ENCODE data around the gene HERC6. TPM values are rescaled to one million over a fixed set of nuclear protein-coding genes. Genes with fewer than 3 reads are reported as not detected.
A peak's percentile ranks its signal among the peaks of the same experiment; 100 is the strongest.
"Not testable (repeated sequence)": the region's sequence is repeated elsewhere in the genome, so short reads cannot be mapped to it uniquely, and the experiment has no call there.

Gene HERC6
- polyA plus RNA-seq: 10 to 100 TPM in 2 of 3 donors, 1 to 10 TPM in 1; 5.8 to 14.8 (median 13.8) TPM

DNA sequence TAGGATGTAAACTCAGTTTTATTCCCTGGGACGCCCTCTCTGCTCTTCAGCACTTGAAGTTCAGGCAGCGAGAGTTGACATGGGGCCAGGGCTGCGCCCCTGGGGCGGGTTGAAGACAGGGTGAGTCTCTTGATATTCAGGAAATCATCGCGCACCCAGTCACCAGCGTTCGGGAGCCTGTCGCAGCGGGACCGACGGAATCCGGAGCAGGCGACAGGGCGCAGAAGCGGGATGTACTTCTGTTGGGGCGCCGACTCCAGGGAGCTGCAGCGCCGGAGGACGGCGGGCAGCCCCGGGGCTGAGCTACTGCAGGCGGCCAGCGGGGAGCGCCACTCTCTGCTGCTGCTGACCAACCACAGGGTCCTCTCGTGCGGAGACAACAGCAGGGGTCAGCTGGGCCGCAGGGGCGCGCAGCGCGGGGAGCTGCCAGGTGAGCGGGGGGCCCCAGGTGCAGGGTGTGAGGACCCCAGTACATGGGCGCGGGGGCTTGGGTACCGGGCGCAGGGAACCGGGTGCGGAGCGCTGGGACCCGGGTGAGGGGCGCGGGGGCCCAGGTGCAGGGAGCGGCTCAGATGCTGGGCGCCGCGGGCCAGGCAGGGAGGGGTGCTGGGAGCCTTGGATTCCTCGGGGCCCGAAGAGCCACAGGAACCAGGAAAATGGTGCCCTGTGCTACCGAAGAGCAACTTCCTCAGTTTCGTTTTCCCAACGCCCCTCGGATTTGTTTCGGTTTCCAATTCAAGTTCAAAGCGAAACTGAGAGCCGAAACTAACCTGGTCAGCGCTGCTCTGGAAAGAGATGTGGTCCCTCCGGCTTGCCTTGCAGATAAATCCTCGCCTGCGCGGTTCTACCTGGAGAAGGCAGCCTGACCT, at the start of gene HERC6:
Gene HERC6, plus strand, starts transcription at position 162 of the 869 bp plus-strand sequence. Its CDS starts 70 bp downstream, at position 232.
- peak; percentile 83 to 85 (median 84) for DNase-seq
- no peaks in the 10 kb centered on the region for H3K9me3 Mint-ChIP-seq
- peak within 1 kb of the TSS; percentile 90 to 99 (median 94) for H3K4me3 Mint-ChIP-seq
- peaks cover 0 to 8% (median 0%) of the 10 kb centered on the region in 3 donors for H3K36me3 Mint-ChIP-seq
- H3K4me1 Mint-ChIP-seq: peaks cover 34 to 47% of the 10 kb centered on the region in 2 donors
- H3K27ac Mint-ChIP-seq: peak within 1 kb of the TSS; percentile 92 to 98 (median 96)
- H3K27me3 Mint-ChIP-seq (ENCODE audit: low read depth in 3 of 3): peaks cover 0 to 7% (median 6%) of the 10 kb centered on the region in 3 donors

DNA sequence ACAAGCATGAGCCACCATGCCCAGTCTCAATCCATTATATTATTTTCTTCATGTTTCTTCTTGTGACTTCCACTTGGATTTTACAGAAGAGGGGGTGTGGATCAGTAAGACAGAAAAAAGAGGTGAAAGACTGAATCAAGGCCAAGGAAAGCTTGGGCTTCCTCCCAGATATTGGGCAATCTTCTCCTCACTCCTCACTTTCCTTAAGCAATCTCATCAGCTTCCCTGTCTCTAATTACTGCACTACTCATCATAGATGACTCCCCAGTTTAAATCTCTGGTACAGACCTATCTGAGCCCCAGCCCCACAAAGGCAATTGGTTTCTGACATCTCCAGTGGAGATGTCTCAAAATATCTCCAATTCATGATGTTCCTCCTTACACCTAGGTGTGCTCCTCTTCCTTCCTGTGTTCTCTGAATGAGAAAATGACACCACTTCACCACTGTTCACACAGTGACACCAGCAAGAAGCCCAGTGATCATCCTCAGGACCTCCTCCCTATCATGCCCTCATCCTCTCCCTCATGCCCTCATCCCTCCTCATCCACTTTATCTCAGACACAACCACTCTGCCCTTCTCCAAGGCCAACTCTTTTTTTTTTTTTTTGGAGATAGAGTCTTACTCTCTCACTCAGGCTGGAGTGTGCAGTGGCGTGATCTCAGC, 44.8 kb upstream of the HERC6 start:
- Mint-ChIP-seq H3K9me3 (no peaks in the 10 kb centered on the region), H3K36me3 (peaks cover 0 to 4% (median 0%) of the 10 kb centered on the region in 3 donors), H3K27ac (no peak overlapping the region), H3K27me3 (ENCODE audit: low read depth in 3 of 3) (peaks cover 0 to 7% (median 1%) of the 10 kb centered on the region in 3 donors), H3K4me1 (peaks cover 6 to 7% of the 10 kb centered on the region in 2 donors), H3K4me3 (no peak overlapping the region)
- DNase-seq: no peak

DNA sequence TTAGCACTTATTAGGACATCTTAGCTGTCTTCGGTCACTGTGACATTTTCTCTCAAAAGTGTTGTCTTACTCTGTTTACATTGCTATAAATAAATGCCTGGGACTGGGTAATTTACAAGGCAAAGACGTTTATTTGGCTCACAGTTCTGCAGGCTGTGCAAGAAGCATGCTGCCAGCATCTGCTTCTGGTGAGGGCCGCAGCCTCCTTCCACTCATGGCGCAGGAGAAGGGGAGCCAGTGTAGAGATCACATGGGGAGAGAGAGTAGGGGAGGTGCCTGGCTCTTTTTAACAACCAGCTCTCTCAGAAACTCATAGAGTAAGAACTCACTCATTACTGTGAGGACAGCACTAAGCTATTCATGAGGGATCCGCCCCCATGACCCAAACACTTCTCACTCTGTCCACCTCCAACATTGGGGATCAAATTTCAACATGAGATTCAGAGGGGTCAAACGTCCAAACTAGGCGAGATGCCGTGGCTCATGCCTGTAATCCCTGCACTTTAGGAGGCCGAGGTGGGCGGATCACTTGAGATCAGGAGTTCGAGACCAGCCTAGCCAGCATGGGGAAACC, 43.5 kb upstream of the HERC6 start:
- Mint-ChIP-seq H3K27me3 (ENCODE audit: low read depth in 3 of 3) (peaks cover 0 to 7% (median 1%) of the 10 kb centered on the region in 3 donors), H3K4me3 (no peak overlapping the region), H3K36me3 (peaks cover 0 to 4% (median 0%) of the 10 kb centered on the region in 3 donors), H3K27ac (no peak overlapping the region), H3K9me3 (no peaks in the 10 kb centered on the region), H3K4me1 (peaks cover 6 to 7% of the 10 kb centered on the region in 2 donors)
- no peak for DNase-seq

DNA sequence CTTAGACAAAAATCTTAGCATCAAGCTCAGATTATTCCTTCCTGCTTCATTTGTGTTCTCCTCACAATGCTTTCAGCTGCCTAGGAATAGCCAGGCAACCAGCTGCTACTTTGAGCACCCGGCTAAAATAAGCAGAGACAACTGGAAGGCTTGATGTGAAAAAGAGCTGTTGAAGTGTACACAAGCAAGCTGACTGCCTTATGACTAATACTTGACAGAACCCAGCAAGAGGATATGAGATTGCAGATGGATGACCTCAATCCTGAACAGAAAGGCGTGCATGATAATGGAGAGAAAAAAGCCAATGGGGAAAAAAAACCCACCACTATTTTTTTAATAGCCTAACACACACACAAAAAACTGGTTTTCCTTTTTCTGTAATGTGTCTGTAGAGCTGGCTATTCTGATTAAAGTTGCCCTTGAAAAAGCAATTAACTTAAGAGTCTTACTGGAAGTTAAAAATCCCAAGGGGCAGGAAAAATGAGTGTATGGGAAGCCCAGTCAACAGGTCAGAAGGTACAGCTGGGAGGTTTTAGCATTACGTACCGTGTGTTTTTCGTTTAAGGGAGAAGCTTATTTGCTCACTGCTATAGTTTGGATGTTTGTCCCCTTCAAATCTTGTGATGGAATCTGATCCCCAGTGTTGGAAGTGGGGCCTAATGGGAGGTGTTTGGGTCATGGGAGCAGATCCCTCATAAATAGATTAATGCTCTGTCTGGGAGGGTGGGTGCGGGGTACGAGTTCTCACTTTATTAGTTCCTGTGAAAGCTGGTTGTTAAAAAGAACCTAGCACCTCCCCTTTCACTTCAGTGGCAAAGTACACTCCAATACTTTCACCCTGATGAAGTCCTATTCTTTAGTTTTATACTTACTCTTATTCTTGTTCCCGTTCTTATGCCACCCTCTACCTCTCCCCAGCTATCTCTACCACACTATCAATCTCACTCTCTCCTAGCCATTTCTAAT, 37.1 kb upstream of the HERC6 start:
- DNase-seq: no peak
- H3K27ac Mint-ChIP-seq: no peak overlapping the region
- H3K4me3 Mint-ChIP-seq: no peak overlapping the region

DNA sequence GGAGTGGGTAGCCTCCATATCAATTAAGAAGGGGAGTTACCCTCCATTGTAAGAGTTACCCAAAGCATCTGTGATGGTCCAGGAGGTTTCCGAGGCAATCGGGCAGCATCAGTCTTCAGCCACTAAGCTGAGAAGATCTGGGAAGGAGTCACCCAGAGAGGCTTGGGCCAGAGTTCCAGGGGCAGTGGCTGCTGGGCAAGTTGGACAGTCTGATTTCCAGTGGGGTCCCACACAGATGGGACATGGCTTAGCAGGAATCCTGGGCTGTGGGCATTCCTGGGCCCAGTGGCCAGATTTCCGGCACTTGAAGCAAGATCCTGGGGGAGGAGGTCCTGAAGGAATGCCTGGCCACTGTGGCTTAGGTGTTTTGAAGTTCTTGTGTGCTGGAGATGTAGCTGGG, 31.8 kb upstream of the HERC6 start:
- H3K4me1 Mint-ChIP-seq; H3K27me3 Mint-ChIP-seq (ENCODE audit: low read depth in 3 of 3); H3K9me3 Mint-ChIP-seq; H3K27ac Mint-ChIP-seq; H3K36me3 Mint-ChIP-seq; H3K4me3 Mint-ChIP-seq; DNase-seq: not testable (repeated sequence)

More for the DNA sequence above, 37.1 kb upstream of the HERC6 start:
- Mint-ChIP-seq H3K9me3 (peaks cover 0 to 2% (median 0%) of the 10 kb centered on the region in 6 donors), H3K4me1 (no peaks in the 10 kb centered on the region), H3K36me3 (no peaks in the 10 kb centered on the region), H3K27me3 (ENCODE audit: low read depth in 3 of 3) (no peaks in the 10 kb centered on the region)

DNA sequence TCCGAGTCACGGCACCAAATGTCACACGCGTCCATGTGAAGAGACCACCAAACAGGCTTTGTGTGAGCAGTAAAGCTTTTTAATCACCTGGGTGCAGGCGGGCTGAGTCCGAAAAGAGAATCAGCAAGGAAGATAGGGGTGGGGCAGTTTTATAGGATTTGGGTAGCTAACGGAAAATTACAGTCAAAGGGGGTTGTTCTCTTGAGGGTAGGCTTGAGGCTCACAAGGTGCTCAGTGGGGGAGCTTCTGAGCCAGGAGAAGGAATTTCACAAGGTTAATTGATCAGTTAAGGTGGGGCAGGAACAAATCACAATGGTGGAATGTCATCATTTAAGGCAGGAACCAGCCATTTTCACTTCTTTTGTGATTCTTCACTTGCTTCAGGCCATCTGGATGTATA, 29.9 kb upstream of the HERC6 start:
- not testable (repeated sequence) for DNase-seq; H3K27ac Mint-ChIP-seq; H3K9me3 Mint-ChIP-seq; H3K27me3 Mint-ChIP-seq (ENCODE audit: low read depth in 3 of 3); H3K4me3 Mint-ChIP-seq; H3K4me1 Mint-ChIP-seq; H3K36me3 Mint-ChIP-seq

DNA sequence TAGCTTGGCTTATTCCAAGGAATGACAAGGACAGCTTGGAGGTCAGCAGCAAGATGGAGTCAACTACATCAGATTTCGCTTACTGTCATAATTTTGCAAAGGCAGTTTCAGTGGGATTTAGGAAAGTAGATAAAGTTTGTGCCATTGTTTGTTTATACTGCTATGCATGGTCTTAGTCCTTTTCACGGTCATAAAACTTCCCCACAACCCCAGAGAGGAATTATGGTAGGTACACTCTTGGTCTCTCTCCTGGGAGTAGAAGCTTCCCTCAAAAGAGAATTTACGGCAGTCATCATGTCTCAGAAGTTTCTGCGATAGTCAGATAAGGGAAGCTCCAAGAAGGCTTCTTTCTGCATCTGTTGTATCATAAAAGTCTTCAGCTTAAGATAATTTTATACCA, 27.9 kb upstream of the HERC6 start:
- peaks cover 0 to 3% (median 0%) of the 10 kb centered on the region in 6 donors for H3K9me3 Mint-ChIP-seq
- no peaks in the 10 kb centered on the region for H3K36me3 Mint-ChIP-seq
- H3K4me1 Mint-ChIP-seq: no peaks in the 10 kb centered on the region
- H3K4me3 Mint-ChIP-seq: no peak overlapping the region
- H3K27me3 Mint-ChIP-seq (ENCODE audit: low read depth in 3 of 3): no peaks in the 10 kb centered on the region
- no peak overlapping the region for H3K27ac Mint-ChIP-seq
- DNase-seq: no peak

DNA sequence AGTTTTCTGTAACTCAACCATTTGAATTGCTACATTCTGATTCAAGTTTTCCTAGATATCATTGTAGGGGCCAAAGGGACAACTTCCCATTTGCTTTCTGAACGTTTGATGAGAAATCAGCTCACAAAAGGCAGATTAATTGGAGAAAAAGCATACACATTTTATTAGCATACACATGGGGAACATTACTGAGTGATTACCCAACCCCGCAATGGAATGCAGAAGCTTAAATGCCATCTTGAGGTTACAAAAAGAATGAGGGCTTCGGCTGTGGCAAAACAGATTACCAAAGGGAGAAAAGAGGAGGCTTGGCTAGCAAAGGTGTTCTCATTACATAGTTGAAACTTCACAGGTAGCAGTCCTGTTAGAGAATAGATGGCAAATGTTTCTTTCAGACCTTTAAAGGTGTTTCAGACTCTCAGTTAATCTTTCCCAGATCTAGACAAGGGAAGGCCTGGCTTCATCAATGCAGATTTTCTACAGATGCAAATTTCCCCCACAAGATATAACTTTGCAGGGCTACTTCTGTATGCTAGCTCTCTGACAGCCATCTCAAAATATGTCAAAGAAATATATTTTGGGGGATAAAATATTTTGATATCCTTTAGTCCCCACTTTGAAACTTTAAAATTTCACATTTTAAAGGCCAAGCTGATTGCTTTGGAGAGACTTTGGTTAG, 26.5 kb upstream of the HERC6 start:
- no peak for DNase-seq
- H3K27me3 Mint-ChIP-seq (ENCODE audit: low read depth in 3 of 3): no peaks in the 10 kb centered on the region
- H3K36me3 Mint-ChIP-seq: no peaks in the 10 kb centered on the region
- H3K27ac Mint-ChIP-seq: no peak overlapping the region
- no peak overlapping the region for H3K4me3 Mint-ChIP-seq
- H3K9me3 Mint-ChIP-seq: peaks cover 0 to 3% (median 0%) of the 10 kb centered on the region in 6 donors
- no peaks in the 10 kb centered on the region for H3K4me1 Mint-ChIP-seq

DNA sequence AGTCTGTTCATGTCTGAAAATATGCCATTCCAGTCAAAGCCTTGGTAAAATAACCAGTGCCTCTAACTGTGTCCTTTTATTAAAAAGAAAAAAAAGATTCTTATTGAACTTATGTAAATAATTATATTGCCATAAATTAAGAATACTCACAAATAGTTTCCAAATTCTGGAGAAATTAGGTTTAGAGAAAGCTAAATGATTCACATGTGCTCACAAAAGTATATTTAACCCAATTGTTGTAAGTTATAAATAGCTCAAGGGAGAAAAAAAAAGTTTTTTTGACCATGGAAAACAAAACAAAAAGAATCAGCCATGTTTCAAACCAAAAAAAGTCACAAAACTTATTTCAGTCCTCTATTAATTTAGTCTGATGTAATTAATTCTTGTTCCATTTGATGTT, 25.3 kb upstream of the HERC6 start:
- H3K4me1 Mint-ChIP-seq: no peaks in the 10 kb centered on the region
- H3K27ac Mint-ChIP-seq: no peak overlapping the region
- H3K9me3 Mint-ChIP-seq: peaks cover 0 to 6% (median 0%) of the 10 kb centered on the region in 6 donors
- no peak overlapping the region for H3K4me3 Mint-ChIP-seq
- no peak for DNase-seq
- H3K36me3 Mint-ChIP-seq: no peaks in the 10 kb centered on the region
- no peaks in the 10 kb centered on the region for H3K27me3 Mint-ChIP-seq (ENCODE audit: low read depth in 3 of 3)

DNA sequence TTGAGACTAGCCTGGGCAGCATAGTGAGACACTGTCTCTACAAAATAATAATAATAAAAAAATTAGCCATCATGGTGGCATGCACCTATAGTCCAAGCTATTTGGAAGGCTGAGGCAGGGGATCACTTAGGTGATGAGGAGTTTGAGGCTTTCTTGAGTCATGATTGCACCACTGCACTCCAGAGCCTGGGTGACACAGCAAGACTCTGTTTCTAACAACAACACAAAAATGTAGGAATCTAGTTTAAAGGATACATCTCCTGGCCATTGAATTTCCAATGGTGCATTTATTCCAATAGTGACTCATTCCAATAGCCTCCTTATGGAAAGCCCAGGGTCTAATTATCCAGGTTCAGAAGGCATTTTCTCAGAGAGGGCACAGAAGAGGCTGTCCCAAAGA, 21.9 kb upstream of the HERC6 start:
- no peak overlapping the region for H3K27ac Mint-ChIP-seq
- H3K36me3 Mint-ChIP-seq: peaks cover 0 to 5% (median 0%) of the 10 kb centered on the region in 3 donors
- H3K9me3 Mint-ChIP-seq: peaks cover 0 to 13% (median 2%) of the 10 kb centered on the region in 6 donors
- no peak overlapping the region for H3K4me3 Mint-ChIP-seq
- H3K27me3 Mint-ChIP-seq (ENCODE audit: low read depth in 3 of 3): peaks cover 0 to 2% (median 0%) of the 10 kb centered on the region in 3 donors
- H3K4me1 Mint-ChIP-seq: no peaks in the 10 kb centered on the region
- no peak for DNase-seq

DNA sequence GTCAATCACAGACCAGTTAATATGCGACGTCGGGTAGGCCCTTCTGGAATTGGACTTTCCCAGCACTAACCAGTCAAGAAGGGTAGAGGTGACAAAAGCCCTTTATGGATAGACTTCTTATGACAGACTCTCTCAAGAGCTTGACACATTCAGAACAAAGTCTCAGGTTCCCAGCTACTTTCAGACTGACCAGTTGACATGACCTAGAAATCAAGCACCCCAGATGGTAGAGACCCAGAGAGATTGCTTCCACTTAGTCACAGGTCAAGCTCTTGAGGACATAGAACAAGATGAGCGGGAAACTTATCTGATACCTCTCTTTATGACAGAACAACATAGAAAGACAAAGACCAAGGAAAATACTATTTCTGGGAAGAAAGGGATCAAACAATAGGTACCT, 21.4 kb upstream of the HERC6 start:
- Mint-ChIP-seq H3K27me3 (ENCODE audit: low read depth in 3 of 3) (peaks cover 0 to 2% (median 0%) of the 10 kb centered on the region in 3 donors), H3K9me3 (peaks cover 0 to 13% (median 4%) of the 10 kb centered on the region in 6 donors), H3K36me3 (peaks cover 0 to 5% (median 2%) of the 10 kb centered on the region in 3 donors), H3K27ac (no peak overlapping the region), H3K4me3 (no peak overlapping the region), H3K4me1 (no peaks in the 10 kb centered on the region)
- no peak for DNase-seq

DNA sequence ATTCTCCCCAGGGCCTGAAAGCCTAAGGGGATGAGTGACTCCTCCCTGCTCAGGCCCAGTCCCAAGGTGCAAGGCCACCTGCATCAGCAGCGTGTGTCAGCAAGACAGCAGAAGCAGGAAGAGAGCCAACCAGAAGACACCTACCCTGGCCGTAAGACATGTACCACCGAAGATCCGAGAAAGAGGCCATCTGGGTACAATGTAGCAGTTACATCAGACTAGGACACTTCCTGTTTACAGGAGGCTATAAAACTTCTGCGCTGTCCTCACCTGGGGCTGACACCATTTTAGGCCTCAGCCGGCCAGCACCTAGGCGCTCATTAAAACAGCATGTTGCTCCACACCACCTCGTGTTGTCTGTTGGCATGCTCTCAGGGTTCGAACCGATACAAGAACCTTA, 19.1 kb upstream of the HERC6 start:
- Mint-ChIP-seq H3K4me3 (no peak overlapping the region), H3K27me3 (ENCODE audit: low read depth in 3 of 3) (peaks cover 0 to 2% (median 2%) of the 10 kb centered on the region in 3 donors), H3K36me3 (peaks cover 0 to 10% (median 6%) of the 10 kb centered on the region in 3 donors), H3K4me1 (no peaks in the 10 kb centered on the region), H3K9me3 (peaks cover 6 to 22% (median 11%) of the 10 kb centered on the region in 6 donors), H3K27ac (no peak overlapping the region)
- no peak for DNase-seq

Data from immature natural killer cell (primary cell).